ENCODE data around the gene TMEM207.

GRCh38 chr3:190467922-190468321 is 18.2 kb upstream of the TMEM207 start:
- TF ChIP-seq POLR2A (IDR thresholded peaks at IDR 0.05) (no peak), CTCF (IDR thresholded peaks at IDR 0.05) (no peak)
